Keratinocyte (primary cell): ENCODE data around the gene POLD3. TPM values are rescaled to one million over a fixed set of nuclear protein-coding genes. Genes with fewer than 3 reads are reported as not detected.

Experiments
- DNase-seq: peaks from one replicate; pipeline ENCODE4 v3.0.0-alpha.2; 2011; ENCODE audit warnings: low read depth, missing footprints, low spot score
- FAIRE-seq: peaks from 2 replicates; lab custom pipeline; 2011; peaks lifted over from hg19 to GRCh38; lab: Jason Lieb, UNC
- H2AFZ ChIP-seq: 2 replicates; pipeline ENCODE4 v1.6.0; 2012; ENCODE audit warnings: low read length, control low read depth, inconsistent platforms; ENCODE audit not compliant: control insufficient read depth
- H3K27ac ChIP-seq: 2 replicates; pipeline ENCODE4 v1.5.1; 2011; ENCODE audit warnings: low read length; ENCODE audit not compliant: control insufficient read depth, insufficient read depth
- H3K27me3 ChIP-seq: 3 replicates; pipeline ENCODE4 v1.6.0; 2011; ENCODE audit warnings: low read length; ENCODE audit not compliant: control insufficient read depth, insufficient read depth; ENCODE audit errors: extremely low read depth
- H3K36me3 ChIP-seq, 2 experiments: 2 replicates in 1 of 2; 3 replicates in 1 of 2; pipeline ENCODE4 v1.5.1; 2011; ENCODE audit warnings: low read length in 2 of 2, mild to moderate bottlenecking in 1 of 2; ENCODE audit not compliant: control insufficient read depth in 2 of 2, insufficient read depth in 2 of 2; ENCODE audit errors: extremely low read depth in 1 of 2
- H3K4me1 ChIP-seq: 3 replicates; pipeline ENCODE4 v1.5.1; 2011; ENCODE audit warnings: low read length; ENCODE audit not compliant: control insufficient read depth, insufficient read depth; ENCODE audit errors: extremely low read depth
- H3K4me2 ChIP-seq: 3 replicates; pipeline ENCODE4 v1.6.0; 2011; ENCODE audit warnings: low read depth, low read length; ENCODE audit not compliant: control insufficient read depth, insufficient read depth; ENCODE audit errors: extremely low read depth
- H3K4me3 ChIP-seq, 3 experiments: fragments of 200-600 bp in 1 of 3; sonication (generic) in 1 of 3; 2 replicates in 2 of 3; 3 replicates in 1 of 3; pipeline ENCODE4 v1.5.1; 2011 to 2016; ENCODE audit warnings: low read length in 3 of 3, mild to moderate bottlenecking in 3 of 3, control low read depth in 2 of 3, inconsistent platforms in 1 of 3, low read depth in 1 of 3, mixed read lengths in 1 of 3, mixed run types in 1 of 3, moderate library complexity in 1 of 3; ENCODE audit not compliant: control insufficient read depth in 2 of 3, insufficient read depth in 2 of 3; ENCODE audit errors: extremely low read depth in 1 of 3
- H3K79me2 ChIP-seq: 2 replicates; pipeline ENCODE4 v1.6.0; 2012; ENCODE audit warnings: low read length; ENCODE audit not compliant: control insufficient read depth, insufficient read depth
- H3K9ac ChIP-seq: 3 replicates; pipeline ENCODE4 v1.6.0; 2011; ENCODE audit warnings: low read length; ENCODE audit not compliant: control insufficient read depth, insufficient read depth; ENCODE audit errors: extremely low read depth
- H3K9me1 ChIP-seq: 3 replicates; pipeline ENCODE4 v1.6.0; 2011; ENCODE audit warnings: low read length; ENCODE audit not compliant: control insufficient read depth, insufficient read depth; ENCODE audit errors: extremely low read depth
- H3K9me3 ChIP-seq: 2 replicates; pipeline ENCODE4 v1.5.1; 2012; ENCODE audit warnings: low read depth, low read length; ENCODE audit not compliant: control insufficient read depth
- H4K20me1 ChIP-seq: 3 replicates; pipeline ENCODE4 v1.6.0; 2011; ENCODE audit warnings: low read length; ENCODE audit not compliant: control insufficient read depth, insufficient read depth; ENCODE audit errors: extremely low read depth
- EZH2 ChIP-seq: IDR thresholded peaks from one replicate; pipeline ENCODE4 v1.6.1; 2012; ENCODE audit warnings: inconsistent platforms, mild to moderate bottlenecking, low read length, moderate library complexity
- dilution Hi-C: fragments of 300-500 bp; cut with MboI; formaldehyde crosslinking; loops from one replicate; pipeline ENCODE4 v1.7.0; 2020; ENCODE audit warnings: low sequenced_read_pairs; ENCODE audit not compliant: extremely low pct_ligation_motif_present
- polyA plus RNA-seq, 5 experiments: library from polyadenylated mRNA; depleted of rRNA in 3 of 5; stranded (reverse) in 3 of 5; stranded (forward) in 1 of 5; unstranded in 1 of 5; fragments of >200 nt; gene quantifications; 1 replicate in 1 of 5; 2 replicates in 3 of 5; 3 replicates in 1 of 5; pipeline versions ENCODE4 v1.2.1 to v1.2.3, GENCODE V29; 2011 to 2012; ENCODE audit warnings: missing spikeins in 2 of 5, low read depth in 1 of 5, low replicate concordance in 1 of 5
- TF ChIP-seq, protein P1 (sequence below), 3 experiments: IDR thresholded peaks in 1 of 3; conservative IDR thresholded peaks in 1 of 3; optimal IDR thresholded peaks in 1 of 3; 2 replicates in 2 of 3; 3 replicates in 1 of 3; pipeline versions ENCODE3 to v1.5.1; 2011; ENCODE audit warnings: low read length in 3 of 3, mild to moderate bottlenecking in 3 of 3, moderate library complexity in 2 of 3, control low read depth in 1 of 3, inconsistent platforms in 1 of 3; ENCODE audit not compliant: insufficient read depth in 2 of 3; ENCODE audit errors: extremely low read depth in 1 of 3

The POLD3 gene
- polyA plus RNA-seq, 1 donor (not counting 4 experiments of a cell fraction or from before 2014, with no cell fraction given) = 16.7 TPM

DNA sequence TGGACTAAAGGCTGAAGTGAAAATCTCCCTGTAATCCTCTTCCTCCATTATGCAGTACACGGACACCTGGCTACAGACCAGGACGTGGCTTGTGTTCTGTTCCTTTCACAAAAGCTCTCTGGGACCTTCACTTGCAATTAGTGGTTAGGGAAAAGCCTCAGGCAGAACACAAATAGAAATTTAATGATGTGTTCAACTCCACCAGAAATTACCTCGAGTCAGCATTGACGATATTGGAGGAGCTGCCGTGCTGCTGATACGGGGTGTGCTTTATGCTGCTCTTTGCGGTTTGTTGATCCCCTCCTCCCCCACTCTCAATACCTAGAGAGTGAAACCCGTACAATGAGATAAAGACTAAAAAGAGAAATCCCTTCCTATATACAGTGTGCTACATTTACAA is 48.9 kb downstream of the POLD3 start:
- H3K79me2 ChIP-seq = no peaks in the 10 kb centered on the region
- H3K27me3 ChIP-seq = no peaks in the 10 kb centered on the region
- H3K9me1 ChIP-seq = no peaks in the 10 kb centered on the region
- no peak for FAIRE-seq
- H3K4me3 ChIP-seq = no peak overlapping the region
- no peak overlapping the region for H3K9ac ChIP-seq
- H3K4me1 ChIP-seq = peaks cover 10% of the 10 kb centered on the region
- dilution Hi-C loops = no loop called here
- DNase-seq = no peak
- no peak overlapping the region for H3K4me2 ChIP-seq
- H3K27ac ChIP-seq = no peak overlapping the region
- H2AFZ ChIP-seq = no peak overlapping the region
- no peaks in the 10 kb centered on the region for H3K9me3 ChIP-seq
- TF ChIP-seq EZH2 = no peak
- TF ChIP-seq, protein P1, sequence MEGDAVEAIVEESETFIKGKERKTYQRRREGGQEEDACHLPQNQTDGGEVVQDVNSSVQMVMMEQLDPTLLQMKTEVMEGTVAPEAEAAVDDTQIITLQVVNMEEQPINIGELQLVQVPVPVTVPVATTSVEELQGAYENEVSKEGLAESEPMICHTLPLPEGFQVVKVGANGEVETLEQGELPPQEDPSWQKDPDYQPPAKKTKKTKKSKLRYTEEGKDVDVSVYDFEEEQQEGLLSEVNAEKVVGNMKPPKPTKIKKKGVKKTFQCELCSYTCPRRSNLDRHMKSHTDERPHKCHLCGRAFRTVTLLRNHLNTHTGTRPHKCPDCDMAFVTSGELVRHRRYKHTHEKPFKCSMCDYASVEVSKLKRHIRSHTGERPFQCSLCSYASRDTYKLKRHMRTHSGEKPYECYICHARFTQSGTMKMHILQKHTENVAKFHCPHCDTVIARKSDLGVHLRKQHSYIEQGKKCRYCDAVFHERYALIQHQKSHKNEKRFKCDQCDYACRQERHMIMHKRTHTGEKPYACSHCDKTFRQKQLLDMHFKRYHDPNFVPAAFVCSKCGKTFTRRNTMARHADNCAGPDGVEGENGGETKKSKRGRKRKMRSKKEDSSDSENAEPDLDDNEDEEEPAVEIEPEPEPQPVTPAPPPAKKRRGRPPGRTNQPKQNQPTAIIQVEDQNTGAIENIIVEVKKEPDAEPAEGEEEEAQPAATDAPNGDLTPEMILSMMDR (optimal IDR thresholded peaks at IDR 0.05 in 1 of 3, IDR thresholded peaks at IDR 0.05 in 1 of 3, conservative IDR thresholded peaks at IDR 0.05 in 1 of 3; ENCODE audit: extremely low read depth in 1 of 3, insufficient read depth in 2 of 3, low read length in 3 of 3) = no peak
- H4K20me1 ChIP-seq = no peaks in the 10 kb centered on the region
- peaks cover 2 to 15% of the 10 kb centered on the region in 2 experiments for H3K36me3 ChIP-seq

DNA sequence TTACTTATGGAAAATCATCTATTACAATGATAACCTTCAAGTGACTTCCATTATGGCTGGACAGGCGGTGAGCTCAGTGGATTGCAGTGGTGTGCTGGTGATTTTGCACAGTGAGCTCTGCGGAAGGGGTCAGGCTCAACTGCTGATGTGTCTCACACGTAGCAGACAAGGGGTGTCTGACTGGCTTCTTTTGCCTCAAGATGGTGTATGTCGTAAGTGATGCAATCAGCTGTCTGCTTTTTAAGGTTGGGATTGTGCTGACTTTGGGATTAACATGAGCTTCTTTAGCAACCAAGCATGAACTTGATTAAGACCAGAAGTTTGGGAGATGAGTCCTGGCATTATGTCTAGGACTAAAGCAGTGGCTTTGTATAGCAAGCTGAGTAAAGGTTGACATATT is 49.5 kb downstream of the POLD3 start:
- FAIRE-seq = no peak
- dilution Hi-C loops = no loop called here
- TF ChIP-seq, protein P1 (optimal IDR thresholded peaks at IDR 0.05 in 1 of 3, IDR thresholded peaks at IDR 0.05 in 1 of 3, conservative IDR thresholded peaks at IDR 0.05 in 1 of 3; ENCODE audit: extremely low read depth in 1 of 3, insufficient read depth in 2 of 3, low read length in 3 of 3) = no peak
- no peak for TF ChIP-seq EZH2
- no peaks in the 10 kb centered on the region for H3K9me3 ChIP-seq
- H3K27ac ChIP-seq = no peak overlapping the region
- H3K4me1 ChIP-seq = peaks cover 4% of the 10 kb centered on the region
- peaks cover 2 to 15% of the 10 kb centered on the region in 2 experiments for H3K36me3 ChIP-seq
- H2AFZ ChIP-seq = no peak overlapping the region
- H3K9me1 ChIP-seq = no peaks in the 10 kb centered on the region
- no peak overlapping the region for H3K4me2 ChIP-seq
- H4K20me1 ChIP-seq = no peaks in the 10 kb centered on the region
- no peak overlapping the region for H3K4me3 ChIP-seq
- DNase-seq = no peak
- no peaks in the 10 kb centered on the region for H3K79me2 ChIP-seq
- no peak overlapping the region for H3K9ac ChIP-seq
- H3K27me3 ChIP-seq = no peaks in the 10 kb centered on the region
